Measurements from ENCODE around the gene ZNF433.
A peak's percentile ranks its signal among the peaks of the same experiment; 100 is the strongest.

ZNF433 gene

GRCh38 chr19:11987405-11988281, 47.8 kb downstream of the ZNF433 start:
- DNase-seq: peak; percentile 91

- DNase-seq: no peak
These were observed 48.7 kb downstream of the ZNF433 start for GRCh38 chr19:11986754-11987153.

- no peak for DNase-seq
These were observed 50.5 kb downstream of the ZNF433 start for GRCh38 chr19:11984986-11985385.

GRCh38 chr19:11982526-11982925, 53.0 kb downstream of the ZNF433 start:
- DNase-seq: no peak

- DNase-seq: no peak
These were observed 56.0 kb downstream of the ZNF433 start for GRCh38 chr19:11979527-11979926.

- DNase-seq: no peak
These were observed 56.9 kb downstream of the ZNF433 start for GRCh38 chr19:11978492-11979100.

GRCh38 chr19:11973019-11973810, 62.3 kb downstream of the ZNF433 start:
- no peak for DNase-seq

- no peak for DNase-seq
These were observed 64.4 kb downstream of the ZNF433 start for GRCh38 chr19:11971041-11971440.

- no peak for DNase-seq
These were observed 65.3 kb downstream of the ZNF433 start for GRCh38 chr19:11970174-11970573.

GRCh38 chr19:11964858-11965645, 70.4 kb downstream of the ZNF433 start, which contains the start of gene ZNF763:
Gene ZNF763 (plus strand): TSS chr19:11965040. CDS start chr19:11965209, 169 bp downstream.
- DNase-seq: peak; percentile 64

Measured in NK-92 treated with Interleukin-12 subunit alpha and Interleukin-12 subunit beta, amount 100 ng/mL, for 24 hours (cell line).